Loucy (cell line): ENCODE results near the gene TMEM87B.
A peak's percentile ranks its signal among the peaks of the same experiment; 100 is the strongest.

Experiments
- H2AFZ ChIP-seq: fragments of 200-600 bp; sonication (generic); 2 replicates; pipeline ENCODE4 v1.6.0; 2016; ENCODE audit warnings: antibody characterized with exemption, mild to moderate bottlenecking, low read length, moderate library complexity
- H3F3A ChIP-seq: fragments of 200-600 bp; 2 replicates; pipeline ENCODE4 v1.6.0; 2016; ENCODE audit warnings: antibody characterized with exemption, low read depth, mild to moderate bottlenecking
- H3K27me3 ChIP-seq: fragments of 200-600 bp; sonication (generic); 2 replicates; pipeline ENCODE4 v1.6.1; 2014; ENCODE audit warnings: low read length, mild to moderate bottlenecking; ENCODE audit not compliant: insufficient read depth, poor library complexity, severe bottlenecking
- H3K36me3 ChIP-seq: fragments of 200-600 bp; sonication (generic); 2 replicates; pipeline ENCODE4 v1.6.1; 2016; ENCODE audit warnings: low read length; ENCODE audit not compliant: insufficient read depth
- H3K4me1 ChIP-seq: fragments of 200-600 bp; sonication (generic); 2 replicates; pipeline ENCODE4 v1.5.1; 2014; ENCODE audit warnings: low read length, mild to moderate bottlenecking; ENCODE audit not compliant: insufficient read depth, poor library complexity, severe bottlenecking
- H3K4me2 ChIP-seq: fragments of 200-600 bp; sonication (generic); 2 replicates; pipeline ENCODE4 v1.6.0; 2014; ENCODE audit warnings: antibody characterized with exemption, low read length, low read depth, mild to moderate bottlenecking; ENCODE audit not compliant: poor library complexity, severe bottlenecking
- H3K4me3 ChIP-seq: fragments of 200-600 bp; sonication (generic); 2 replicates; pipeline ENCODE4 v1.5.1; 2014; ENCODE audit warnings: low read length, mild to moderate bottlenecking, mixed read lengths; ENCODE audit not compliant: poor library complexity, severe bottlenecking
- H3K79me2 ChIP-seq: fragments of 200-600 bp; sonication (generic); 2 replicates; pipeline ENCODE4 v1.6.1; 2014; ENCODE audit warnings: low read length; ENCODE audit not compliant: insufficient read depth
- H3K9ac ChIP-seq: fragments of 200-600 bp; sonication (generic); 2 replicates; pipeline ENCODE4 v1.6.0; 2014; ENCODE audit warnings: mild to moderate bottlenecking, low read depth, low read length, moderate library complexity; ENCODE audit not compliant: poor library complexity, severe bottlenecking
- H3K9me2 ChIP-seq: fragments of 200-600 bp; sonication (generic); replicated peaks from 2 replicates; pipeline ENCODE4 v1.6.1; 2016; ENCODE audit warnings: low read depth, low read length, mixed read lengths
- H3K9me3 ChIP-seq: fragments of 200-600 bp; sonication (generic); 2 replicates; pipeline ENCODE4 v1.6.1; 2014; ENCODE audit warnings: mild to moderate bottlenecking, antibody characterized with exemption, low read length, low read depth; ENCODE audit not compliant: insufficient read depth
- H4K20me1 ChIP-seq: fragments of 200-600 bp; sonication (generic); 2 replicates; pipeline ENCODE4 v1.6.0; 2014; ENCODE audit warnings: antibody characterized with exemption, low read length, mild to moderate bottlenecking; ENCODE audit not compliant: insufficient read depth, poor library complexity, severe bottlenecking
- EZH2phosphoT487 ChIP-seq: fragments of 200-600 bp; IDR thresholded peaks from 2 replicates; pipeline ENCODE4 v1.6.1; 2018; ENCODE audit warnings: antibody characterized with exemption, mild to moderate bottlenecking, moderate library complexity, borderline replicate concordance
- TF ChIP-seq, protein P1 (sequence below): fragments of 200-600 bp; sonication (generic); conservative IDR thresholded peaks from 2 replicates; pipeline ENCODE4 v1.5.1; 2014; ENCODE audit warnings: mild to moderate bottlenecking, antibody characterized with exemption, low read length

The TMEM87B gene

DNA sequence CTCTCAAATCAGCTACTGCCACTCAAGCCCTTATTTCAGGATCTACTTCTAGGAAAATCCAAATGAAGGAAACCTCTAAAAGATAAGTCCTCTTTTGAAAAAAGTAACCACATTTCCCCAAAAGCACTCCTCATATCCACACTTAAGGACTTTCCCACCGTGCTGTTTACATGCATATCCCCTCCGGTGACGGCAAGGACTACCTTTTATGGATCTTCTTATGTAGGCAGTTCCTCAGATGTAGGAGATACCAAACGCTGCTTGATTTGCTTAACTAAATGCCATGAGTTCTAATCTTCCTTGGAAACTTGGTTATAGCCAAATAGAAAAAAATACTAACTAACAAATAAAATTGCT is 6.9 kb upstream of the TMEM87B start:
- H3K4me1 ChIP-seq = peaks cover under 1% of the 10 kb centered on the region
- no peaks in the 10 kb centered on the region for H3K27me3 ChIP-seq
- no peaks in the 10 kb centered on the region for H4K20me1 ChIP-seq
- no peaks in the 10 kb centered on the region for H3K9me2 ChIP-seq
- H3K79me2 ChIP-seq = no peaks in the 10 kb centered on the region
- H3K9me3 ChIP-seq = no peaks in the 10 kb centered on the region
- no peak overlapping the region for H3K9ac ChIP-seq
- H3K4me2 ChIP-seq = no peak overlapping the region
- TF ChIP-seq, protein P1, sequence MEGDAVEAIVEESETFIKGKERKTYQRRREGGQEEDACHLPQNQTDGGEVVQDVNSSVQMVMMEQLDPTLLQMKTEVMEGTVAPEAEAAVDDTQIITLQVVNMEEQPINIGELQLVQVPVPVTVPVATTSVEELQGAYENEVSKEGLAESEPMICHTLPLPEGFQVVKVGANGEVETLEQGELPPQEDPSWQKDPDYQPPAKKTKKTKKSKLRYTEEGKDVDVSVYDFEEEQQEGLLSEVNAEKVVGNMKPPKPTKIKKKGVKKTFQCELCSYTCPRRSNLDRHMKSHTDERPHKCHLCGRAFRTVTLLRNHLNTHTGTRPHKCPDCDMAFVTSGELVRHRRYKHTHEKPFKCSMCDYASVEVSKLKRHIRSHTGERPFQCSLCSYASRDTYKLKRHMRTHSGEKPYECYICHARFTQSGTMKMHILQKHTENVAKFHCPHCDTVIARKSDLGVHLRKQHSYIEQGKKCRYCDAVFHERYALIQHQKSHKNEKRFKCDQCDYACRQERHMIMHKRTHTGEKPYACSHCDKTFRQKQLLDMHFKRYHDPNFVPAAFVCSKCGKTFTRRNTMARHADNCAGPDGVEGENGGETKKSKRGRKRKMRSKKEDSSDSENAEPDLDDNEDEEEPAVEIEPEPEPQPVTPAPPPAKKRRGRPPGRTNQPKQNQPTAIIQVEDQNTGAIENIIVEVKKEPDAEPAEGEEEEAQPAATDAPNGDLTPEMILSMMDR = no peak
- no peak for TF ChIP-seq EZH2phosphoT487
- H3K4me3 ChIP-seq = no peak overlapping the region
- no peaks in the 10 kb centered on the region for H3F3A ChIP-seq
- H2AFZ ChIP-seq = no peak overlapping the region
- no peaks in the 10 kb centered on the region for H3K36me3 ChIP-seq

DNA sequence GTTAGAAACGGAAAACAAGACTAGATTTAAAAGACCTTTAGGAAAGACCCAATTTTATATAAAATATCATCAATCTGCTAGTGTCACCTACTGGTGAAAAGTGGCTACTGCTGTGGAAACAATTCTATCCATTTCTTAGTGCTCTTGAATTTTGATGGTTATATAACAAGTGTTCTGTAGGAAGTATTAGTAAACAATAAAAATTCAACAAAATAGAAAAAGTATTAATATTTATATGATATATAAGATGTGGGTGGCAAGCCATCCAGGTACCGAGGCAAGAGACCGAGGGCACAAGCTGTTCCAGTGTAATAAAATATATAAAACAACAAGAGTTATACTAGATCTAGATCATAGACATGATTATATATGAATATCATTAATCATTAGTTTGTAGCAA is 6.2 kb upstream of the TMEM87B start:
- no peaks in the 10 kb centered on the region for H3K9me2 ChIP-seq
- H3F3A ChIP-seq = no peaks in the 10 kb centered on the region
- no peak overlapping the region for H3K9ac ChIP-seq
- TF ChIP-seq, protein P1 = peak; percentile 74
- no peak for TF ChIP-seq EZH2phosphoT487
- H3K4me3 ChIP-seq = no peak overlapping the region
- no peaks in the 10 kb centered on the region for H3K36me3 ChIP-seq
- H2AFZ ChIP-seq = no peak overlapping the region
- no peaks in the 10 kb centered on the region for H3K9me3 ChIP-seq
- no peaks in the 10 kb centered on the region for H3K27me3 ChIP-seq
- no peaks in the 10 kb centered on the region for H3K79me2 ChIP-seq
- H3K4me2 ChIP-seq = no peak overlapping the region
- H4K20me1 ChIP-seq = no peaks in the 10 kb centered on the region
- H3K4me1 ChIP-seq = peaks cover 7% of the 10 kb centered on the region

DNA sequence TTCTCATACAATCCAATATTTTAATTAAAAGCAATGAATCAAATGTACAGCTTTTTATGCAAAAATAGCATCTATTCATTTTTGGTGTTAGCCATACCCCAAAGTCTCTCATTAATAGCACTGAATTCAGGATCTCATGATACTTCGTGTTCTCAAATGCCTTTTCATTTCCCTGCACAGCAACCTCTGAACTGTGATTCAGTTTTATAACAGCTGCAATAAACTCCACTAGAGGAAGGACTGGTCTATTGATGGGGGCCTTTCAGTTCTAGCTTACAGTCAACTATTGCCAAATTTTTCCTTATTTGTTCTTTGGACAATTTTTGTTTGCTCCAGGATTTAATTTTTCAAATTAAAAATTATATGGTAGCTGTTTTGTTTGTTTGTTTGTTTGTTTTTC is 4.8 kb upstream of the TMEM87B start:
- Histone ChIP-seq H3K27me3 (no peaks in the 10 kb centered on the region), H3K4me1 (peaks cover 8% of the 10 kb centered on the region), H3K9ac (no peak overlapping the region), H3K9me2 (no peaks in the 10 kb centered on the region), H3F3A (no peaks in the 10 kb centered on the region), H4K20me1 (no peaks in the 10 kb centered on the region), H3K36me3 (no peaks in the 10 kb centered on the region), H3K9me3 (no peaks in the 10 kb centered on the region), H3K79me2 (no peaks in the 10 kb centered on the region), H3K4me2 (no peak overlapping the region), H3K4me3 (no peak overlapping the region), H2AFZ (no peak overlapping the region)
- TF ChIP-seq EZH2phosphoT487 = no peak
- TF ChIP-seq, protein P1 = no peak
